SHP77 (cell line): Measurements from ENCODE around the gene CUX1.
"Not testable (repeated sequence)": the region's sequence is repeated elsewhere in the genome, so short reads cannot be mapped to it uniquely, and the experiment has no call there.

Experiments
- DNase-seq, 2 experiments: peaks; one replicate each; lab custom pipeline; 2025; lab: John Stamatoyannopoulos, UW

CUX1 gene

GRCh38 chr7:101984133-101984879, 166.9 kb downstream of the CUX1 start:
- no peak for DNase-seq

GRCh38 chr7:101985057-101985902, 167.9 kb downstream of the CUX1 start:
- no peak for DNase-seq

- no peak for DNase-seq
Measured at GRCh38 chr7:101985903-101986734, 168.7 kb downstream of the CUX1 start.

- no peak for DNase-seq
Measured at GRCh38 chr7:101987494-101987893, 170.1 kb downstream of the CUX1 start.

- DNase-seq, result not testable (repeated sequence)
Measured at GRCh38 chr7:101988060-101988459, 170.6 kb downstream of the CUX1 start.

GRCh38 chr7:101988513-101988912, 171.1 kb downstream of the CUX1 start:
- no peak for DNase-seq

GRCh38 chr7:101989101-101989500, 171.7 kb downstream of the CUX1 start:
- no peak for DNase-seq

- no peak for DNase-seq
Measured at GRCh38 chr7:101990811-101991418, 173.5 kb downstream of the CUX1 start.

GRCh38 chr7:101991860-101992259, 174.4 kb downstream of the CUX1 start:
- DNase-seq, result no peak

GRCh38 chr7:101993311-101993710, 175.9 kb downstream of the CUX1 start:
- DNase-seq, result no peak

GRCh38 chr7:101995121-101995520, 177.7 kb downstream of the CUX1 start:
- DNase-seq, result no peak

GRCh38 chr7:101996131-101996691, 178.8 kb downstream of the CUX1 start:
- DNase-seq, result no peak

- DNase-seq, result no peak
Measured at GRCh38 chr7:101996876-101997275, 179.4 kb downstream of the CUX1 start.

GRCh38 chr7:101998029-101998905, 180.8 kb downstream of the CUX1 start:
- DNase-seq, result no peak

- DNase-seq, result no peak
Measured at GRCh38 chr7:101998906-101999240, 181.4 kb downstream of the CUX1 start.

GRCh38 chr7:101999393-101999792, 182.0 kb downstream of the CUX1 start:
- no peak for DNase-seq

GRCh38 chr7:102000123-102000522, 182.7 kb downstream of the CUX1 start:
- no peak for DNase-seq

- DNase-seq, result no peak
Measured at GRCh38 chr7:102004229-102004628, 186.8 kb downstream of the CUX1 start.

- no peak for DNase-seq
Measured at GRCh38 chr7:102004848-102005247, 187.4 kb downstream of the CUX1 start.

- no peak for DNase-seq
Measured at GRCh38 chr7:102005933-102006480, 188.6 kb downstream of the CUX1 start.
